Neutrophil (primary cell): Measurements from ENCODE around the gene MIEF1.

Experiments used
- H3K27ac ChIP-seq: fragments of 200-600 bp; sonication (generic); 2 replicates; pipeline ENCODE4 v1.5.1; 2016; ENCODE audit warnings: mild to moderate bottlenecking, moderate library complexity
- H3K27me3 ChIP-seq: fragments of 200-600 bp; sonication (generic); 2 replicates; pipeline ENCODE4 v1.6.0; 2016; ENCODE audit warnings: mild to moderate bottlenecking
- H3K36me3 ChIP-seq: fragments of 200-600 bp; sonication (generic); 2 replicates; pipeline ENCODE4 v1.5.1; 2017
- H3K4me1 ChIP-seq, 2 experiments: fragments of 200-600 bp in 1 of 2; sonication (generic) in 1 of 2; 1 replicate in 1 of 2; 2 replicates in 1 of 2; pipeline versions ENCODE4 v1.5.1 to v1.6.1; 2013 to 2016; ENCODE audit warnings: low read depth in 1 of 2, low read length in 1 of 2, mild to moderate bottlenecking in 1 of 2, moderate library complexity in 1 of 2; ENCODE audit not compliant: control insufficient read depth in 1 of 2, insufficient read depth in 1 of 2
- H3K4me3 ChIP-seq, 2 experiments: fragments of 200-600 bp in 1 of 2; sonication (generic) in 1 of 2; 1 replicate in 1 of 2; 2 replicates in 1 of 2; pipeline ENCODE4 v1.5.1; 2013 to 2016; ENCODE audit warnings: low read depth in 1 of 2, low read length in 1 of 2, mild to moderate bottlenecking in 1 of 2, moderate library complexity in 1 of 2
- H3K9me3 ChIP-seq: fragments of 200-600 bp; sonication (generic); 2 replicates; pipeline ENCODE4 v1.5.1; 2016
- TF ChIP-seq, protein P1 (sequence below): fragments of 200-600 bp; sonication (generic); IDR thresholded peaks from 2 replicates; pipeline ENCODE4 v1.5.1; 2016; ENCODE audit warnings: antibody characterized with exemption

MIEF1 gene

DNA sequence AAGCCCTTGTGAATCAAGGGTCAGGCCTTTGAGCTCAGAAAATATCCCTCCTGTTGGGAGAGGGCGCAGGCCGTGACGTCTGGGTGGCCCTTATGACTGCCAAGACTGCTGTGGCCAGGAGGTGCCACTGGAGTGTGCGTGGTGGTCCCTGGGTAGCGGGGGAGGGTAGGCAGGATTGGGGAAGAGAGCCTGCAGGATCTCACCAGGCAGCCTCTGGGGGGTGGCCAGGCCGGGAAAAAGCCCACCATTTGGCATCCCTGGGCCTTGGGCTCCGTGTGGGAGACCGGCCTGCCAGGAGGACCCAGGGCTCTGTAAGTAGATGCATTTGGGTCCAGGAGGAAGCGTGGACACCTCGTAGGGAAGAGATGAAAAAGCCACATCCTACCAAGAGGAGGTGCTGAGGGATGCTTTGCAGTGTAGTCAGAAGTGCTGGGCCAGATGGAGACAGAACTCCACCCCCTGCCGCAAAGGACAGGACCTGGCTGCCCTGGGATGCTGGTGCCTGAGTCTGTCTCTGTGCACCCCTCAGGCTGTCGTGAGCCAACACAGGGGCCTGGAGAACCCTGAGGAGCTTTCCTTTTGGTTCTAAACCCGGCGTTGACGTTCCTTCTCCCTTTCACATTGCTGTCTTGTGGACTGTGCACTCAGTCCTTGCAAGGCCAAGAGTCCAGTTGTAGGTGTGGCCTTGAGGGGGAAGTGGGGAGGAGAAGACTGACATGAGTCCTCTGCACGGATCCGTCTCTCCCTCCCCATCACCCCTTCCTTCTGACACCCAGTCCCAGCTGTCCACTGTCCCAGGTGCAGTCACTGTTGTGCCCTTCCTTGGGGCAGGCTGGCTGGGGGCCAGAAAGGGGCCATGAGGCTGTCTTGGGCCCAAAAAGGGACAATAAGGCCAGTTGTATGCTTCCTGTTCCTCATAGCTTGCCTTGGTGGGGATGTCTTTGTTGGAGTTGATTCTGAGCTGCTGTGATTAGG is 12.7 kb upstream of the MIEF1 start:
- Histone ChIP-seq H3K36me3 (no peaks in the 10 kb centered on the region), H3K4me3 (peak overlapping the region; percentile 36 to 38), H3K4me1 (peaks cover 7 to 12% of the 10 kb centered on the region in 2 experiments), H3K27ac (peak overlapping the region; percentile 68), H3K9me3 (no peaks in the 10 kb centered on the region), H3K27me3 (no peaks in the 10 kb centered on the region)
- TF ChIP-seq, protein P1, sequence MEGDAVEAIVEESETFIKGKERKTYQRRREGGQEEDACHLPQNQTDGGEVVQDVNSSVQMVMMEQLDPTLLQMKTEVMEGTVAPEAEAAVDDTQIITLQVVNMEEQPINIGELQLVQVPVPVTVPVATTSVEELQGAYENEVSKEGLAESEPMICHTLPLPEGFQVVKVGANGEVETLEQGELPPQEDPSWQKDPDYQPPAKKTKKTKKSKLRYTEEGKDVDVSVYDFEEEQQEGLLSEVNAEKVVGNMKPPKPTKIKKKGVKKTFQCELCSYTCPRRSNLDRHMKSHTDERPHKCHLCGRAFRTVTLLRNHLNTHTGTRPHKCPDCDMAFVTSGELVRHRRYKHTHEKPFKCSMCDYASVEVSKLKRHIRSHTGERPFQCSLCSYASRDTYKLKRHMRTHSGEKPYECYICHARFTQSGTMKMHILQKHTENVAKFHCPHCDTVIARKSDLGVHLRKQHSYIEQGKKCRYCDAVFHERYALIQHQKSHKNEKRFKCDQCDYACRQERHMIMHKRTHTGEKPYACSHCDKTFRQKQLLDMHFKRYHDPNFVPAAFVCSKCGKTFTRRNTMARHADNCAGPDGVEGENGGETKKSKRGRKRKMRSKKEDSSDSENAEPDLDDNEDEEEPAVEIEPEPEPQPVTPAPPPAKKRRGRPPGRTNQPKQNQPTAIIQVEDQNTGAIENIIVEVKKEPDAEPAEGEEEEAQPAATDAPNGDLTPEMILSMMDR = no peak

DNA sequence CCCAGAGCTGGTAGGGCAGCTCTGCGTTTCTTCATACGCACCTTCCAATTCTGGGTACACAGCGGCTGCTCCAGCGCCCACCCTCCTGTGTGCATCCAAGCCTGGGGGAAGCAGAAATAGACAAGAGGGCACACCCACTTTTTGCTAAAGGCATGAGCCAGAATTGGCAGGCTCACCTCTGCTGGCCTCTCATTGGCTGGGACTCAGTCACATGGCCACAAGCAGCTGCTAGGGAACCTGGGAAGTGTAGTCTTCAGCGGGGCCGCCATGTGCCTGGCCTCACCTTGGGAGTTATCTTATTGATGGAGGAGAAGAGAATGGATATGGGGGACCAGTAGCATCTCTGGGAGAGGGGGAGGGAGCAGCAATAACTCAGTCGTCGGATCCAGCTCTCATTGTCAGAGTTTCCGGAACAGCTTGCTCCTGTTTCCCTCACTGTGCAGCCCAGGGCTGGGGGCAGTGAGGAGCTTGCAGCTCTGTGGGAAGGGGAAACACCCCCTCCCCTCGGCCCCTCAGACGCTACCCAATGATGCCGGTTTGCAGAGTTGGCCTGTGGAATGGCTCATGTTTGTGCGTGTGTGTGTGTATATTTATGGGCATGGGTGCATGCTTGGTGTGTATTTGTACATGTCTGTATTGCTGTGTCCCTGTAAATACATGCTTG is 11.8 kb upstream of the MIEF1 start:
- peak overlapping the region; percentile 36 to 38 for H3K4me3 ChIP-seq
- TF ChIP-seq, protein P1 = no peak
- H3K36me3 ChIP-seq = no peaks in the 10 kb centered on the region
- H3K27me3 ChIP-seq = no peaks in the 10 kb centered on the region
- H3K27ac ChIP-seq = peak overlapping the region; percentile 68
- peaks cover 7 to 15% of the 10 kb centered on the region in 2 experiments for H3K4me1 ChIP-seq
- no peaks in the 10 kb centered on the region for H3K9me3 ChIP-seq

DNA sequence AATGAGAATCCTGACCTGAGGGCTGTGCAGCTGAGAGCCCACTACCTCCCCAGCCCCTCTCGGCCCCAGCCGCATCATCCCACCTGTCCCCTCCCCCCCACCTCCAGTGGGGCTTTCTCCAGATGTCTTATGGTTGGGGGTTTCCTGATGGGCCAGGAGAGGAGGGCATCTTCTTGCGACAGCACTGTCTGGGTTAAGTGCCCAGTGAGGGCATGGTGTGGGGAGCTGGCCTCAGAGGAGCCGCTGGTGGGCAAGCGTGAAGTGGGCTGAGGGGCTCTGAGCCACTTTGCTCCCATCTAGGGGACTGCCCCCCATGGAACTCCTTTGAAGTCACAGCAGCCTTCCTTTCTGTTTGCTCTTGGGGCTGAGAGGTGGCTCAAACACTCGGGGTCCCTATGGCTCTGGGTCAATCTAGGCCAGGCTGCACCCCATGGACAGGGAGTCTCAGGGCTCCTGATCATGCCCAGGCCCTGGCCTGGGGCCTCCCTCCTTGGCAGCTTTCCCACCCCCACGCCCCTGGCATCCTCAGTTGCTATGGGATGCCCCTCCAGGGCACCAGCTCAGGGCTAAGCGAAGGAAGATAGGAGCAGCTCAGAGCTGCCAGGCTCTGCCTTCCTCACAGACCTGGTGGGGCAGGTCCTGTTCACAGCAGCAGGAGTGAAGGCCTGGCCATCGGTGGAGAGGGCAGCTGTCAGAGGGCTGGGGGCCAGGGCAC is 11.0 kb upstream of the MIEF1 start:
- Histone ChIP-seq H3K36me3 (no peaks in the 10 kb centered on the region), H3K27ac (no peak overlapping the region), H3K4me3 (no peak overlapping the region)

DNA sequence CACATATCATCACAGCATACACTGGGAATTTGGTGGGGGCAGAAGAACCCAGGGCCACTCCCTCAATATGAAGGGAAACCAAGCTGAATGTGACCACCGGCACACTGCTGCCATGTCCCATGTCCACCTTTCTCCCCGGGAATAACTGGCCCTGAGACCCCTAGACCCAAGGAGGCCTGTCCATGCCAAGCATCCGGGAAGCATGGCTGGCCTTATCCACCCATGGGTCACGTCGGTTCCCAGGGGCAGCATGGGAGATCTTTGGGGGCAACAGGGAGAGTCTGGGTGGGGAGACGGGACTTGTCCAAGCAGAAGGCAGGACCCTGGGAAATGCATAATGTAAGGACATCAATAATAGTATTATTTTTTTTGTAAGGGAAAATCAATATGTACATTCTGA is 10.4 kb upstream of the MIEF1 start:
- H3K9me3 ChIP-seq = no peaks in the 10 kb centered on the region
- H3K27me3 ChIP-seq = no peaks in the 10 kb centered on the region
- TF ChIP-seq, protein P1 = no peak
- no peaks in the 10 kb centered on the region for H3K36me3 ChIP-seq
- H3K4me3 ChIP-seq = no peak overlapping the region
- H3K4me1 ChIP-seq = peaks cover 7 to 26% of the 10 kb centered on the region in 2 experiments
- no peak overlapping the region for H3K27ac ChIP-seq

More for the DNA sequence above, 11.0 kb upstream of the MIEF1 start:
- H3K27me3 ChIP-seq = no peaks in the 10 kb centered on the region
- TF ChIP-seq, protein P1 = no peak
- no peaks in the 10 kb centered on the region for H3K9me3 ChIP-seq
- peaks cover 7 to 23% of the 10 kb centered on the region in 2 experiments for H3K4me1 ChIP-seq

DNA sequence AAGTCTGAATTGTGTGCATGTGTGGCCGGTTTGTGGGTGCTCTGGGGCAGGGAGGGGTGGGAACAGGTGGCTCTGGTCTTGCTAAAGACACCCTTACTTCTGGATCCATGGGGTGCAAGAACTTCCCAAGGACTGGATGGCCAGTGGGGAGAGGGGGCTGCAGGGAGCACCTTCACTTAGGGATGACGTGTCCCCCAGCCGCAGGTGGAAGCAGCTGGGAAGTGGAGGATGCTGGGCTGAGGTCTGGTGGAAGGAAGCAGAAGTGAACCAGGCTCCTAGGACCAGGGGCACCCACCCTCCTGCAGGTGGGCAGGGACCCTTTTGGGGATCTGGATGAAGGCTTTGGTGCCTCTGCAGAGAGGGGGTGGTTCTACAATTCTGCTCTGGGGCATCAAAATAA is 9.9 kb upstream of the MIEF1 start:
- H3K36me3 ChIP-seq = no peaks in the 10 kb centered on the region
- H3K27ac ChIP-seq = no peak overlapping the region
- no peaks in the 10 kb centered on the region for H3K9me3 ChIP-seq
- TF ChIP-seq, protein P1 = no peak
- H3K4me1 ChIP-seq = peaks cover 7 to 26% of the 10 kb centered on the region in 2 experiments
- H3K27me3 ChIP-seq = no peaks in the 10 kb centered on the region
- no peak overlapping the region for H3K4me3 ChIP-seq
